H9 (cell line): ENCODE data around the gene BATF. TPM values are rescaled to one million over a fixed set of nuclear protein-coding genes. Genes with fewer than 3 reads are reported as not detected.

ENCODE experiments used
- DNase-seq: peaks from one replicate; pipeline ENCODE4 v3.0.0-alpha.2; 2017
- H2AFZ ChIP-seq: one replicate; pipeline ENCODE4 v1.6.1; 2013; ENCODE audit warnings: mild to moderate bottlenecking, low read length, control low read depth, moderate library complexity
- H2AK5ac ChIP-seq: 2 replicates; pipeline ENCODE4 v1.6.1; 2013; ENCODE audit warnings: low read length, control low read depth, mixed read lengths; ENCODE audit not compliant: insufficient read length
- H2BK120ac ChIP-seq: one replicate; pipeline ENCODE4 v1.6.1; 2013; ENCODE audit warnings: low read depth, mild to moderate bottlenecking, low read length, control low read depth, inconsistent platforms; ENCODE audit not compliant: poor library complexity, severe bottlenecking
- H2BK12ac ChIP-seq: 2 replicates; pipeline ENCODE4 v1.6.1; 2013; ENCODE audit warnings: low read length, control low read depth, mixed read lengths, low read depth; ENCODE audit not compliant: insufficient read length
- H2BK15ac ChIP-seq: 2 replicates; pipeline ENCODE4 v1.6.1; 2013; ENCODE audit warnings: low read depth, low read length, control low read depth
- H2BK20ac ChIP-seq: one replicate; pipeline ENCODE4 v1.6.1; 2013; ENCODE audit warnings: low read depth, mild to moderate bottlenecking, low read length, control low read depth, inconsistent platforms; ENCODE audit not compliant: poor library complexity, severe bottlenecking
- H2BK5ac ChIP-seq: 2 replicates; pipeline ENCODE4 v1.6.1; 2013; ENCODE audit warnings: low read length, control low read depth, mixed read lengths; ENCODE audit not compliant: insufficient read length
- H3K14ac ChIP-seq: 2 replicates; pipeline ENCODE4 v1.6.1; 2013; ENCODE audit warnings: low read length, control low read depth; ENCODE audit not compliant: insufficient read depth
- H3K18ac ChIP-seq: 2 replicates; pipeline ENCODE4 v1.6.1; 2013; ENCODE audit warnings: low read depth, mild to moderate bottlenecking, mixed read lengths, low read length, control low read depth; ENCODE audit not compliant: insufficient read length
- H3K23ac ChIP-seq: 2 replicates; pipeline ENCODE4 v1.6.1; 2013; ENCODE audit warnings: low read length, control low read depth, mixed read lengths, low read depth; ENCODE audit not compliant: insufficient read length
- H3K23me2 ChIP-seq: 2 replicates; pipeline ENCODE4 v1.6.1; 2013; ENCODE audit warnings: low read depth, mild to moderate bottlenecking, mixed read lengths, low read length, control low read depth; ENCODE audit not compliant: insufficient read length, poor library complexity, severe bottlenecking
- H3K27ac ChIP-seq: 2 replicates; pipeline ENCODE4 v1.5.1; 2013; ENCODE audit warnings: low read length, control low read depth, mixed read lengths, low read depth; ENCODE audit not compliant: insufficient read length
- H3K27me3 ChIP-seq: 2 replicates; pipeline ENCODE4 v1.6.1; 2013; ENCODE audit warnings: low read length, control low read depth, inconsistent platforms; ENCODE audit not compliant: insufficient read depth
- H3K4ac ChIP-seq: 2 replicates; pipeline ENCODE4 v1.6.1; 2013; ENCODE audit warnings: low read depth, mild to moderate bottlenecking, control low read depth, inconsistent platforms, low read length, moderate library complexity
- H3K4me1 ChIP-seq: 2 replicates; pipeline ENCODE4 v1.6.1; 2013; ENCODE audit warnings: low read length, control low read depth, inconsistent platforms; ENCODE audit not compliant: insufficient read depth
- H3K4me2 ChIP-seq: 2 replicates; pipeline ENCODE4 v1.6.1; 2013; ENCODE audit warnings: low read length, control low read depth, mixed read lengths; ENCODE audit not compliant: insufficient read length, insufficient read depth
- H3K56ac ChIP-seq: 2 replicates; pipeline ENCODE4 v1.6.1; 2013; ENCODE audit warnings: low read depth, mild to moderate bottlenecking, mixed read lengths, low read length, control low read depth; ENCODE audit not compliant: insufficient read length
- H3K79me1 ChIP-seq: 2 replicates; pipeline ENCODE4 v1.6.1; 2013; ENCODE audit warnings: low read depth, mild to moderate bottlenecking, moderate library complexity, low read length, control low read depth, inconsistent platforms; ENCODE audit not compliant: insufficient read depth, poor library complexity, severe bottlenecking
- H3K79me2 ChIP-seq: 2 replicates; pipeline ENCODE4 v1.6.1; 2013; ENCODE audit warnings: low read length, control low read depth, inconsistent platforms; ENCODE audit not compliant: insufficient read depth
- H3K9ac ChIP-seq: 2 replicates; pipeline ENCODE4 v1.6.1; 2013; ENCODE audit warnings: low read length, control low read depth, mixed read lengths; ENCODE audit not compliant: insufficient read length; ENCODE audit errors: extremely low read depth
- H3K9me3 ChIP-seq: one replicate; pipeline ENCODE4 v1.6.1; 2013; ENCODE audit warnings: low read depth, low read length, inconsistent platforms; ENCODE audit not compliant: control insufficient read depth
- H3T11ph ChIP-seq: one replicate; pipeline ENCODE4 v1.6.1; 2013; ENCODE audit warnings: mild to moderate bottlenecking, low read length, control low read depth, inconsistent platforms
- H4K20me1 ChIP-seq: one replicate; pipeline ENCODE4 v1.6.1; 2013; ENCODE audit not compliant: control insufficient read depth, insufficient read length, insufficient read depth
- H4K5ac ChIP-seq: 2 replicates; pipeline ENCODE4 v1.6.1; 2013; ENCODE audit warnings: low read depth, mild to moderate bottlenecking, mixed read lengths, low read length, control low read depth; ENCODE audit not compliant: insufficient read length
- H4K8ac ChIP-seq: replicated peaks from 2 replicates; pipeline ENCODE4 v1.6.1; 2013; ENCODE audit warnings: low read length, control low read depth, mixed read lengths, low read depth; ENCODE audit not compliant: insufficient read length
- H4K91ac ChIP-seq: 2 replicates; pipeline ENCODE4 v1.6.1; 2013; ENCODE audit warnings: low read depth, mild to moderate bottlenecking, moderate library complexity, mixed read lengths, low read length, control low read depth; ENCODE audit not compliant: insufficient read length
- H3K27ac Mint-ChIP-seq, 3 experiments: 2 replicates in 2 of 3; 3 replicates in 1 of 3; pipeline ENCODE4 v1.8.0; 2020 to 2021; ENCODE audit warnings: mixed read lengths in 3 of 3, mild to moderate bottlenecking in 1 of 3, moderate library complexity in 1 of 3
- H3K27me3 Mint-ChIP-seq: 2 replicates; pipeline ENCODE4 v1.8.0; 2021; ENCODE audit warnings: low read depth, mild to moderate bottlenecking, moderate library complexity, mixed read lengths
- H3K36me3 Mint-ChIP-seq, 3 experiments: 2 replicates in 2 of 3; 3 replicates in 1 of 3; pipeline ENCODE4 v1.8.0; 2020 to 2021; ENCODE audit warnings: low read depth in 3 of 3, mixed read lengths in 3 of 3; ENCODE audit not compliant: insufficient read depth in 1 of 3
- H3K4me1 Mint-ChIP-seq, 2 experiments: 2 replicates each; pipeline ENCODE4 v1.8.0; 2020; ENCODE audit warnings: mixed read lengths in 2 of 2
- H3K4me3 Mint-ChIP-seq, 2 experiments: 2 replicates in 1 of 2; 3 replicates in 1 of 2; pipeline ENCODE4 v1.8.0; 2020 to 2021; ENCODE audit warnings: mild to moderate bottlenecking in 2 of 2, mixed read lengths in 2 of 2, moderate library complexity in 1 of 2
- H3K9me3 Mint-ChIP-seq, 2 experiments: 2 replicates in 1 of 2; 3 replicates in 1 of 2; pipeline ENCODE4 v1.8.0; 2020; ENCODE audit warnings: mild to moderate bottlenecking in 2 of 2, mixed read lengths in 2 of 2, moderate library complexity in 1 of 2
- WGBS: extraction: QIAGEN DNeasy Blood & Tissue Kit; methylation state at CpG from one replicate; pipeline ENCODE4 v1.1.7; 2013; ENCODE audit warnings: missing lambda C conversion rate, low lambda C conversion rate, mixed read lengths; ENCODE audit not compliant: insufficient read length; ENCODE audit errors: extremely low coverage; 5-methylcytosine and 5-hydroxymethylcytosine counted together
- total RNA-seq: library from RNA; stranded (reverse); gene quantifications from 2 replicates; pipeline ENCODE4 v1.2.1, GENCODE V29; 2021
- TF ChIP-seq, protein P1 (sequence below): fragments of 200-600 bp; sonication (generic); conservative IDR thresholded peaks from 3 replicates; pipeline ENCODE4 v1.8.0; 2021; ENCODE audit warnings: antibody characterized with exemption, mild to moderate bottlenecking

Gene BATF
- total RNA-seq, 1 experiment from 2014 or later = not detected

DNA sequence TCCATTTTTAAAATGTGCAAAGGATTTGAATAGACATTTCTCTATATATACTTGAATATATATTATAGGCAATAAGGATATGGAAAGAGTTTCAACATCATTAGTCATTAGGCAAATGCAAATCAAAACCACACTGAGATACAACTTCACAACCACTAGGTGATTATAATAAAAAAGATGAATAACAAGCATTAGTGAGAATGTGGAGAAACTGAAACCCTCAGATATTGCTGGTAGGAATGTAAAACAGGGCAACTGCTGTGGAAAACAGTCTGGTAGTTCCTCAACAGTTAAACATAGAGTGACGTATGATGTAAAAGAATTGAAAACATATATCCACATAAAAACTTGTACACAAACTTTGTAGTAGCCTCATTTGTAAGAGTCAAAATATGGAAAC is 11.7 kb upstream of the BATF start:
- Histone ChIP-seq H3K4me2 (no peak overlapping the region), H4K8ac (no peak overlapping the region), H3K23ac (no peak overlapping the region), H4K20me1 (no peaks in the 10 kb centered on the region), H2AFZ (no peak overlapping the region), H4K5ac (no peak overlapping the region), H3K79me1 (no peaks in the 10 kb centered on the region), H2BK5ac (no peak overlapping the region), H2BK120ac (no peak overlapping the region), H3K23me2 (peaks cover 3% of the 10 kb centered on the region), H3K56ac (no peak overlapping the region), H3K9me3 (no peaks in the 10 kb centered on the region), H3K79me2 (no peaks in the 10 kb centered on the region), H2BK12ac (no peak overlapping the region), H2AK5ac (no peak overlapping the region), H2BK15ac (no peak overlapping the region), H3K4ac (no peak overlapping the region), H4K91ac (no peak overlapping the region), H3K27me3 (no peaks in the 10 kb centered on the region), H3K4me1 (no peaks in the 10 kb centered on the region; the same call in 1 of the 2 replicates), H2BK20ac (no peak overlapping the region), H3K14ac (no peak overlapping the region), H3K27ac (no peak overlapping the region), H3T11ph (no peak overlapping the region), H3K18ac (no peak overlapping the region), H3K9ac (no peak overlapping the region)
- no CpG with 5 or more reads among the region's 1 CpG for WGBS
- Mint-ChIP-seq H3K27me3 (no peaks in the 10 kb centered on the region), H3K36me3 (peaks cover 0 to 2% (median 0%) of the 10 kb centered on the region in 3 experiments; a peak in 1 of 7 replicates), H3K27ac (no peak overlapping the region), H3K4me1 (peaks cover 4 to 9% of the 10 kb centered on the region in 2 experiments), H3K9me3 (peaks cover 3 to 5% of the 10 kb centered on the region in 2 experiments; a peak in 4 of 5 replicates), H3K4me3 (no peak overlapping the region)
- TF ChIP-seq, protein P1, sequence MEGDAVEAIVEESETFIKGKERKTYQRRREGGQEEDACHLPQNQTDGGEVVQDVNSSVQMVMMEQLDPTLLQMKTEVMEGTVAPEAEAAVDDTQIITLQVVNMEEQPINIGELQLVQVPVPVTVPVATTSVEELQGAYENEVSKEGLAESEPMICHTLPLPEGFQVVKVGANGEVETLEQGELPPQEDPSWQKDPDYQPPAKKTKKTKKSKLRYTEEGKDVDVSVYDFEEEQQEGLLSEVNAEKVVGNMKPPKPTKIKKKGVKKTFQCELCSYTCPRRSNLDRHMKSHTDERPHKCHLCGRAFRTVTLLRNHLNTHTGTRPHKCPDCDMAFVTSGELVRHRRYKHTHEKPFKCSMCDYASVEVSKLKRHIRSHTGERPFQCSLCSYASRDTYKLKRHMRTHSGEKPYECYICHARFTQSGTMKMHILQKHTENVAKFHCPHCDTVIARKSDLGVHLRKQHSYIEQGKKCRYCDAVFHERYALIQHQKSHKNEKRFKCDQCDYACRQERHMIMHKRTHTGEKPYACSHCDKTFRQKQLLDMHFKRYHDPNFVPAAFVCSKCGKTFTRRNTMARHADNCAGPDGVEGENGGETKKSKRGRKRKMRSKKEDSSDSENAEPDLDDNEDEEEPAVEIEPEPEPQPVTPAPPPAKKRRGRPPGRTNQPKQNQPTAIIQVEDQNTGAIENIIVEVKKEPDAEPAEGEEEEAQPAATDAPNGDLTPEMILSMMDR = no peak
- no peak for DNase-seq
